NCI-H1694 treated with DMSO at 0.1 percent for 48 hours (cell line): ENCODE results near the gene ATF6B.
A peak's percentile ranks its signal among the peaks of the same experiment; 100 is the strongest.
"Not testable (repeated sequence)": the region's sequence is repeated elsewhere in the genome, so short reads cannot be mapped to it uniquely, and the experiment has no call there.

Source experiments
- DNase-seq: peaks from one replicate; lab custom pipeline; 2025; lab: John Stamatoyannopoulos, UW

Gene ATF6B

DNA sequence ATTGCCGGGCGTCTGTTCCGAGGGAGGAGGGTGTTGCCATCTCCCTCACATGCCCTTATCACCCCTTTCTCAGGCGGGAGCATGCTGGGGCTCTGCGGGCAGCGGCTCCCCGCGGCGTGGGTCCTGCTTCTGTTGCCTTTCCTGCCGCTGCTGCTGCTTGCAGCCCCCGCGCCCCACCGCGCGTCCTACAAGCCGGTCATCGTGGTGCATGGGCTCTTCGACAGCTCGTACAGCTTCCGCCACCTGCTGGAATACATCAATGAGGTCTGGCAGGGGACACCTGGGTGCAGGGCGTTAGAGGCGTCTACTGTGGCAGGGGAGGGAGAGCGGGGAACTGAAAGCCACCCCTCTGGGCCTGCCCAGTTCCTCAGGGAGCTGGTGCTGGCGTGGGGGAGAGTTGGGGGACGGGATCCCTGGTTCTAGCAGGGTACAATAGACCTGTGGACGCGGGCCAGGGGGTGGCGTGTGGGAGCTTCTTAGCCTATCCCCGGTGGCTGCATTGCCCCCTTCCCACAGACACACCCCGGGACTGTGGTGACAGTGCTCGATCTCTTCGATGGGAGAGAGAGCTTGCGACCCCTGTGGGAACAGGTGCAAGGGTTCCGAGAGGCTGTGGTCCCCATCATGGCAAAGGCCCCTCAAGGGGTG is 26.6 kb upstream of the ATF6B start:
- peak; percentile 15 for DNase-seq

DNA sequence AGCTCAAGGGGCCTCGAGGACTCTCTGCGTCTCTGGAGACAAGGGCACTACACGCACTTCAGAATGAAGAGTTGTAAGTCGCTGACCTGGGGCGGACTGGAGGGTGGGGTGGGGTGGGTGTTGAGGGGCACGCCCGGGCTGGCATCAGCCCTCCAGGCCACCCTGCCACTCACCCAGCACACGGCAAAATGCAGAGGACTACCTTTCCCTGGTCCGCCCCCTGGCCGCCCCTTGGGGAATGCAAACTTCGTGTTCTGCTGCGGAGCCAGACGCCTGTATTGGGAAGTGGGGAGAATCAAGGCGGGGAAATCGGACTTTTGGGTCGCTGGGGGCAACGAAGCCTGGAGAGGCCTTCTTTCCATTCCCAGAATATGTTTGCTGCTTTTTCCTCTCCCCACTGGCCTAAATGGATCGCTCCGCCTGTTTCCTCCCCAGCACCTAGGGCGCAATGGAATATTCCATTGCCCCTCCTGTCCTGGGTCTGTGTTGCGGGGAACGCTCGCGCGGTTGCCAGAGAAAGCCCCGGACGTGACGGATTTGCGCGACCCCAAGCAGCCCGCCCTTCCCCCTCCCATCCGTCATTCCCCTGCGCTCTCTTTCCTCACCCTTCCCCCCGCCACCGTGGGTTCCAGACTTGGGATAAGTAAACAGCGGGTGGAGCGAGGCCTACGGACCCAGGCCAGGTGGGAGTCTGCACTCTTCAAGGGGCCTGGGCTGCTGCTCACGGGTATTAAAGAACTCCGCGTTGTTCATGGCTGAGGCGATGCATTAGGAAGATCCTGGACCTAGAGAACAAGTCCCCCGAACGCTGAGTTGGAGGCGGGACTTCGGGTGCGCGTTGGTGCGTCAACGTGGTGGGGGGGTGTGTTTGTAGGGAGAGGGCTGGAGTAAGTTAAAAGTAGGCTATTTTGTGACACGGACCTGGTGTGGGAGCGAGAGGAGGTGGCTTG is 25.8 kb upstream of the ATF6B start, which contains the start of gene PPT2:
PPT2 (plus strand) TSS at position 578 of the 950 bp plus-strand sequence. CDS start 454 bp downstream, outside the sequence.
- peak; percentile 72 for DNase-seq

DNA sequence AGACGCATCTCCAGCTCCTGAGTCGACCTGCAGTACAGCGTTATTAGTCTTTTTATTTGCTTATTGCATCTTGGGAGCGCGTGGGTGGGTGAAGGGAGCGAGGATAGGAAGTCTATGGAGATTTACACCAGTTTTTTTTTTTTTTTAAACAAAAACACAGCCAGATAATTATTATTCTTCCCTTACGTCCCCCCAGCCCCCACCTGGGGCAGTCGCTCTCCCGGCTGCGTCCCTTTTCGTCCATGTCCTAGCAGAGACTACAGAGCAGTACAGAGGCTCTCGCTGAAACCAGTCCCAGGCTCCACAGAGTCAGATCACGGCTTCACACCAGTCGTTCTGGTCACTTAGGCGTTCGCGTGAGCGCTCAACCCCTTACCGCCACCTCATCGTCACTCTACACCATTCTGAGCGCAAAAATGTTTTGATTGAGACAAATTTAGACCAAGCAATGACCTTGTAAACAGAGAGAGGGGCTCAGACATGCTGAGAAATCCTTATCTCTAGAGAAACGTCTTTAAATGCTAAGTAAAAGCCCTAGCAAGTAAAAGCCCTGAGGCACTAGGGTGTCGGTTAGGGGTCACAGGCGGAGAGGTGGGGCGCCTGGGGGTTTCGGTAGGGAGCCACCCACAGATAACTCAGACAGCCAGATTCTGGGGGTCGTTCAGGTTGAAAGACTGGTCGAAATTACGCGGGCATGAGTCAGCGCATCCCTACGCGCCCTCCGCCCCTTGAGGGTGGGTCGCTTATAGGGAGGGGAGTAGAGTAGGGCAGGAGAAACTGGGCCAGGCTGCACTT is 24.9 kb upstream of the ATF6B start:
- DNase-seq, result no peak

DNA sequence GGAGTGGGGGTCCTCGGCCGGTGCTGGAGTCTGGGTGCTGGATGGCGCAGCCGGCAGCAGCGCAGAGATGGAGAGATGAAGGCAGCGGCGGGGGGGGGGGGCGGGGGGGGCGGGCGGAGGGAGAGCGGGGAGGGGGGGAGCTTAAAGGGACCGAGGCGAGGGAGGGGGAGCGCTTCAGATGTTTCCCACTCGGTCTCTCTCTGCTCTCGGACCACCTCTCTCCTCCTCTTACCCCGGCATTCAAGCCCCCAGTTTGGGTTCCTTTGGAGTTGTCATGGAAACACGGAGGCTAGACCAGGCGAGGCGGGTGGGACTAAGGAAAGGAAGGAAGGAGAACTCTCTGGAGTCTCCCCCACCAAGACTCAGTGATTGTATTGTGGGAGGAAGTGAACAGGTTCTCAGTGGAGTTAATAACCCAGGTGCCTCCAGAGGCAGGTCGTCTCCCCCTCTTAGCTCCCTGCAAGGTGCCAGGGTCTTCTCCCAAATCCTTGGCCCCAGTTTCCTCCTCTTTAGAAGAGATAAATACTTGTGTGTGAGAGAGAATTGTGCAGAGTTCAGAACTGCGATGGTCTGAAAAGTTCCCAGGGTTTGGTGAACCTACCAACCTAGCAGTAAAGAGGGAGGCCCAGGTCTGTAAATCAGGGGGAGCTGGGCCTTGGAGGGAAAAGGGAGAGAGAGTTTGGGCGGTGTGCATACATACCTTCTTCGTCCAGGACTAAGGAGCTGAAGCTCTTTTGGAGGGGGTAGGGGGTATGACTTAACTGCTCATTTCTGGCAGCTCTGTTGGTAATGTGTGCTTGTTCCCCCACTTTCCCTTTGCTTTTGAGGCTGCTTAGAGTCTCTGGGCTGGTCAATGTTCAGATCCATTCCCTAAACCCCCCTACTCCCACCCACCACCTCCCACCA is 24.1 kb upstream of the ATF6B start, which contains the start of gene PRRT1:
PRRT1 (minus strand) TSS at position 77 of the 906 bp plus-strand sequence. CDS start 112 bp downstream, outside the sequence.
- DNase-seq, result no peak

DNA sequence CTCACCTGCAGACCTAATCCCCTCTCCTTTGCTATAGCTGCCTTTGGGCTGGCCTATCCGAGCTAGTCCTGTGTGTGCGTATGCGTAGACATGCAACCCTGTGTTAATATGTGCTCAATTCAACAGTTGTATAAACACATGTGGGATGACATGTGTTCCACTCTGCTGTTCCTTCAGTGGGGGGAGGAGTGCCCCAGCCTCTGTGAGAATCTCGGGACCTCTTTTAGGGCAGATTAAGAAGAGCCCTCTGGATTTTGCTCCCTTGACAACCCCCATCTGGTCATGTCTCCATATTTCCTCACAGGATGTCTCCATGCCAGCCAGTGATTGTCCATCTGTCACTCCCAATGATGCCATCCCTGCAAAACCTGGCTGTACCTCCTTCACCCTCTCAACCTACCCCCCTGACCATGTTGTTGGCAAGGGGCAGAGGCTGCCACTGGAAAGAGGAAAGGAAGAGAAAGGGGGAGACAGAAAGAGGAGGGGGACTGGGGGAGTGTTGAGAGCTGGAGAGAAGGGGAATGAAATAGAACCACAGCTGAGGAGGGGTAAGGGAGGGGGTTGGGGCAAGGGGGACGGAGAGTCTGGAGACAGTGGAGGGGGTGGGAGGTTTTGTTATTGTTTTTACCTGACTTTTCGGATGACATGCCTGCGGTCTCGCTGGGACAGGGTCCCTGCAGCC is 23.3 kb upstream of the ATF6B start:
- peak; percentile 37 for DNase-seq

DNA sequence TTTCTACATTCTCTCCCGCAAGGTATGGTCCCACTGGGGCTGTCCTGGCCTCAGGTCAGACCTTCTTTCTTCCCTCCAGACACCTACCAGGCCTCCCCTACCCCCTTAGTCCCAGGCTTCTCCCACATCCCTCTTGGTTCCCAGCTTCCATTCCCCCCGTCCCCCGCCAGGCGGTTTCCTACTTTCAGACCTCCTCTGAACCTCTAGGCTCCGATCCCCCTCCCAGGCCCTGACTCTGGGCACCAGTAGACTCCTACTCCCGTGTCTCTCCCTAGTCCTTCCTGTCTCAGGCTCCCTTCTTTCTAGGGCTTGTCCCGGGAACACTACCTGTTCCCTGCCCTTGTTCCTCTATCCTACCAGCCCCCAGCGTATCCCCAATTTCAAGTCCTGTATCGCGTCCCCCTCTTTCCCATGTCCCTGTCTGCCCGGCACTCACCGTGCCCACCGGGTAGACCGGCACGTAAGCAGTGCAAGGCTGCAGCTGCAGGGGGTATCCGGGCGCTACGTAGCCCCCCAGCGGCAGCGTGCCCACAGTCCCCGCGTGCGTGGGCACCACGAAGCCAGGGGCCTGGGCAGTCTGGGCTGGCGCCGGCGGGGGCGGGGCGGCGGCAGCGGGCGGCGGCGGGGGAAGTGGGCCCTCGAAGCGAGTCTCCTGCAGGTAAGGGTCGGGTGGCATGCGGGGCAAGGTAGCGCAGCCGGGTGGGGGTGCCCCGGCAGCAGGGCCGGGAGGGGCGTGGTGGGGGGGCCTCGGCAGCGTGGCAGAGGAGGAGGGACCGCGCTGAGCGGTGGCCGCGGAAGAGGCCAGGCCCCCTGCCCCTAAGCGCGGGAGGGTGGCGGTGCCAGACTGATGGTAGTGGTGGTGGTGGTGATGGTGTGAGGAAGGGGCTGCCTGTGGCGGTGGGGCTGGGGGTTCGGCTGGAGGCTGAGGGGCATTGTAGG is 22.2 kb upstream of the ATF6B start:
- no peak for DNase-seq

DNA sequence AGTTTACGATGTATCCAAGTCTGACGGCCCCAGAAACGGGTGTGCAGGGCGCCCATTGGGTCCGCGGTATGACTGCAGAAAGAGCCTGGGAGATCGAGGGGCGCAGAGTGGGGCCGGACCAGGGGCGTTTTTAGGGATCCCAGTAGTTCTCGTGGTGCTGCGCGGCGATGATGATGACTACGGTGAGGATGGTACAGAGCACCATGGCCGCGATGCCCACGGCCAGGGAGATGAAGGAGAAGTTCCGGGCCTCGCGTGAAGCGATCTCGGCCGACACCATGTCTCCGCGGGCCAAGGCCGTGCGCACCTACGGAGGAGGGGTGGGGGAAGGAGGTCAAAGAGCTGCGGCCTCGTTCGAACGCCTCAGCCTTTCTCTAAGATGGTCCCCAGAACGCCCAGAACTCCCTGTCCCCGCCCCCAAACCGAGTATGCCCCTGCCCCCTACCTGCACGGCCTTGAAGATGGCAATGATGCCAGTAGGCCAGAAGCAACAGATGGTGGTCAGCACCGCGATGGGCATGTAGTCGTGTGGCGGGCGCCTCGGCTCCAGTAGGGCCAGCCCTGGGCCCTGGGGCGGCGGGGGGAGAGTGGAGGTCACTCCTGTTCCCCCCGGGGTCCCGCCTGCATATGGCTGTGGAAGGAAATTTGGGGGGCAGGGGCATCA is 21.2 kb upstream of the ATF6B start:
- no peak for DNase-seq

DNA sequence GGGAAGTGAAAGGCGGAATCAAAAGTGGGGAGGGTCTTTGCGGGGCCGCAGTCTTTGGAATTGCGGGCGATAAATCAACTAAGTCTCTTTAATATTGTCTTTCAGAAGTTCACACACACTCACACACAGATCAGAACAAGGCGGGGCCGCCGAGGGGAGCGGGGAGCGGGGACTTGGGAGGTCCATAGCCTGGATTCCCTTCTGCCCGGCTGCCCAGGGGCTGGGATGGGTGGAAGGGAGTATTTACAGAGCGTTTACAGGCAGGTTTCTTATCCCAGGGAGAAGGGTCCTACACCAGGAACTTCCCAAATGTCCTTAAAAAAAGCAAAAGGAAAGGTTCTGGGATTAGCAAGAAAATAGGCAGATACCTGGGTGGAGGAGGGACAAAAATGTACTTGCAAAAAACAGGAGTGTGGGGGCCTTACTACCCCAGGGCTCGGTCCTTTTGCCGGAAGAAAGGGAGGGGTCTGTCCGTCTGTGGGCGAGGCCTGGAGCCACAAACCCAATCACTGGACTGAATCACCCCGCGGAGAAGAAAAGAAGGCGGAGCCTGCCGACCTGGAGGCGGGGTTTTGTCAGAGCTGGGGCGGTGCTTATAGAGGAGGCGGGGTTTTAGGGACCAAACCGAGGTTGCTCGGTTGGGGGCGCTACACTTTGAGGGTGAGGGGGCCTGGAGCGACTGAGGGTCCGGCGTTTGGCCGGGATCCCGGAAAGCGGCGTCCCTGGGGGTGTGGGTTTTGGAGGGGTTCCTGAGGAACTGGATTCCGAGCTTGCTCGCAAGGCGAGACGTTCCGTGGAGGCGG is 20.4 kb upstream of the ATF6B start:
- DNase-seq, result no peak

DNA sequence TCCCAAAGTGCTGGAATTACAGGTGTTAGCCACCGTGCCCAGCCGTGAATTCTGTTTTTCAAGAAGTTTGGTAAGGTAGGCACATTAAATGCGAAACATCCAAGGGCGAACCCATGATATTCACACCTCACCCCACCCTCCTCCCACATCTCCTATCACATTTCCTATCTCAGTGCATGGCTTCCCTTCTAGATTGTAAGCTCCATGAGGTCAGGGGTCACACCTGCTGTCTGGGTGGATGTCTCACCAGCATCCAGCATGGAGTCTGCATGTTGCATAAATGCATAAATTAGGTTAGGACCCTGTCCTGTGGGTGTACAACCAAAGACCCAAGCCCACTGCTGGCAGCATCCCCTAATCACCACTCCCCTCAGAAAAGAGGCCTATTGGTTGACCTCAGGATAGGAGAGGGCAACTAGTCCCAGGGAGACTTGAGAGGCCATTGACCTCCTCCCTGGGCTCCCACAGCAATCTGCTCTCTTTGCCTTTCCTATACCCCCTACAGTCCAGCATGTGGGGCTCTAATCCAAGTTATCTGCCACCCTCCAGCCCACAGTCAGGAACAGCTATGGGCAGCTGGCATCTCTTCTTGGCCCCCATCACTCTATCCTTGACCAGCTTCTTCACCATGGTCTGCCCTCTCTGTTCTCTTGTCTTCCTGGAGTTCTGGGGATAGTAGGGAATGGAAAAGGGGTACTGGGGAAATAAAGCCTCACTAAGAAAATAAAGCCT is 19.5 kb upstream of the ATF6B start:
- DNase-seq, result no peak

DNA sequence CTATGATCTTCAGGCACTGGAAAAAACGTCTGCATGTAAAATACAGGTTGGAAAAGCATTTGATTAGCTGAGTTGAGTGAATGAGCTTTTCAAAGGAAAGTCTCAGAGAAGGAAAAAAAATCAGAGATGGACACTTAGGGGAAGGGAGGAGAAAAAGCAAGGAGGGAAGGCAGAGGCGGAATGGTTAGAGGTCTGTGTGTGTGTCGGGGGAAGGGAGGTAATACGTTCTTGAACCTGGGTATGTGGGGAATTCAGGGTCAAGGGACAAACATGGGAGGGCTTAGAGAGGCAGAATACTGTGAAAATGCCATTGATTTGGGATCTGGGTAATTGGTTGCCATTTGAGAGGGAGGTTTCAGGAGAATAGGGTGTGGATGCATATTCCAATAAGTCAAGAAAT is 18.6 kb upstream of the ATF6B start:
- no peak for DNase-seq

DNA sequence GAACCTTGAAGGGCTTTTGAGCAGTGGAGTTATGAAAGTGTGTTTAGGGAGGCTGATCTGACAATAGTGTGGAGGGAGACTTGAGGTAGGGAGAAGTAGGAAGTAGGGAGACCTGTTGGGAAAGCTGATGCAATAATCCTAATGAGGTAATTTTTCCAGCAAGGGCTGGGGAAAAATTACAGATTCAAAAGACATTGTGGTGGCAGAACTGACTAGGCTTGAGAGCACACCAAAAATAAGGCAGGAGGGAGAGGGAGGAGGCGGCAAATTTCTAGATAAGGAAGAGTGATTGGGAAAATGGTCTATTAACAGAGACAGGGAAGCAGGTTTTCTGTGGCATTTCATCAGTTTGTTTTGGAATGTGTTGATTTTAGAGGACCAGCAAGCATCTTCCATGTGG is 18.2 kb upstream of the ATF6B start:
- DNase-seq, result no peak

DNA sequence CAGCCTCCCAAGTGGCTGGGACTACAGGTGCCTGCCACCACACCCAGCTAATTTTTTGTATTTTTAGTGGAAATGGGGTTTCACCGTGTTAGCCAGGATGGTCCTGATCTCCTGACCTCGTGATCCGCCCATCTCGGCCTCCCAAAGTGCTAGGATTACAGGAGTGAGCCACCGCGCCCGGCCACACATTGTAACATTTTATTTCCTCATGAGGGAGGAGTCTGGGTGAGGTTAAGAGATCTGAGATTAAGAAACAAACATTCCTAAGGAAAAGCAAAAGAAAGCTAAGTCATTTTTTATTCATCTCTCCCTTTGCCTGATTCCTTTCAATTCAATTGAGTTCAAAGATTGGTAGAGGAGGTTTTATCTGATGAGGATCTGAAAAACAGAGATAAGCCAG is 16.2 kb upstream of the ATF6B start:
- DNase-seq, result not testable (repeated sequence)

DNA sequence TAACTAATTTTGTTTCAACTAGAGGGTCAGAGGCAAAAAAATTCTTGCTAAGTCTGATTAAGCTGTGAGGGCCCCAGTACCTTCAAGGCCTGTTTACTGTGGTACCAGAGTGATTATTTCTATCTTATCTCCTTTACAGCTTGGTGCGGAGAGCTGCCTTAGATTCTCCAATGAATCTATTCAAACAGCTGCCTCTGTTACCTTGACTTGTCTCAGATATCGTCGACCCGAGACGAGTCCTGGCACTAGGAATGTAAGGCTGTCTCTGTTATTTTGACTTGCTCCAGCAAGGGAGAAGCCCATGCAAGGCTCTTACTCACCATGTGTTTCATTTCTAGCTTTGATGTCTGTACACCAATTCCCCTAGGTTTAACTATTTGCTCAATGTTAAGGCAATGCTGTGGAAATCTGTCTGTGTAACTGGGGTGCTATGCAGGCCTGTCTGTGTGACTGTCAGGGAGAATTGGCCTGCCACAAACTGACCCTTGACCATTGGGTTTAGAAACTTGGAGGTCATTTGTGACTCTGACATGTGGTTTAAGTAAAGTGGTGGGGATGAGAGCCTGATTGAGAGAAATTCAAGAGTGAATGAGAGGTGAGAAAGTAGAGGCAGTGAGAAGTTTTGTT is 12.5 kb upstream of the ATF6B start:
- DNase-seq, result no peak

DNA sequence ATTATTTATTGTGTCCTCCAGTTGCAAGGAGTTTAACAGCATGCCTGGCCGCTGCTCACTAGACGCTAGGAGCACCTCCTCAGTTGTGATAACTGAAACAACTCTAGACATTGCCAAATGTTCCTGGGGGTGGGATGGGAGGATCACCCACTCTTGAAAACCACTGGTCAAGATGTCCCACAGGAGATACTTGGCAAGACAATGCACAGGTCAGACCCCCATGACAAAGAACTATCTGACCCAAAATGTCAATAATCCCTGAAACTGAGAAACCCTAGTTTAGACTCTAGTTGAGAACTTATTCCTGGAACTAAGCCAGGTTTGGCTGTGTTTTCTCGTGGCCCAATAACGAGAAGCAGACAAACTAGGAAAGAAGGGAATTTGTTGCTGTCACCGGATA is 11.5 kb upstream of the ATF6B start:
- no peak for DNase-seq

DNA sequence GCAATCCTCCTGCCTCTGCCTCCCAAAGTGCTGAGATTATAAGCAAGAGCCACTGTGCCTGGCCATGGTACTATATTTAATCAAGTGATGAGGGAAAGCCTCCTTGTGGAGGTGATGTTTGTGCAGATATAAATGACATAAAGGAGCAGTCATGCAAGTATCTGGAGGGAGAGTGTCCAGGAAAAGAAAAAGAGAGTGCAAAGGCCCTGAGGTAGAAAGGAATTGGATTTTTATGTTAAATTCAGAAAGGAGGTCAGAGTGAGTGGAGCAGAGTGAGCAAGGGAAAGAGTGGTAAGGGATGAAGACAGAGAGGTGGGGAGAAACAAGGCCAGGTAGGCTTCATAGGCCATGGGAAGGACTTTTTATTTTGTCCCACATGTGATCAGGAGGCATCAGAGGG is 9.4 kb upstream of the ATF6B start:
- no peak for DNase-seq

DNA sequence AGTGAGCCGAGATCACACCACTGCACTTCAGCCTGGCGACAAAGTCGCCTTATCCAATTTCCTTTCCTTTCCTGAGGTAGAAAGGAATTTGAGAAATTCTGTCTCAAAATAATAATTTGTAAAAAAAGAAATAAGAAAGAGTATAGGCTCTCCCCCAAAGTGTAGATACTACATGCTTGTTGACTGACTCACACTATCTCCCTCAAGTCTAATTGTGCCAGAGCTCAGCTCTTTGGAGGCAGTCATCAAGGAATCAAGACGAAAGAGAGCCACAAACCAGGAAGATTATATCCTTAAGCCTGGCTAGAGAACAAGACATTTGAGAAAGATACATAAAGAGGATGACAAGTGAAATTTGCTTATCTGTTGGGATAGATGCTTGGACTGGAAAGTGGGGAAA is 5.7 kb upstream of the ATF6B start:
- no peak for DNase-seq

DNA sequence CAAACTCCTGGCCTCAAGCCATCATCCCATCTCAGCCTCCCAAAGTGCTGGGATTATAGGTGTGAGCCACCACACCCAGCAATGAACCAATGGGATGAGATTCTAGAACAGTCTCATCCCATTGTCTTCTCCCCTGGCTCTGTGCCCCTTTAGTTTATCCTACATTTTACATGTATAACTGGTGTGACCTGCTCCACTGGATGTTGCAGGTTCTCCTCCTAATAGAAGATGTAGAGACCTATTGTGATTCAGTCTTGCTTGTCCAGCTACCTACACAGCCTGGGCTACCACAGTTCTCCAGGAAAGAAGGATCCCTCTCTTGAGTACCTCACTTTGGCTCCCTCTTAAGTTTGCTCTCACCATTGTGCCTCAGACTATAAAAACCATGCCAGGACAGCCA is 4.1 kb upstream of the ATF6B start:
- no peak for DNase-seq
